GM12878 (cell line): Measurements from ENCODE around the gene ROBO1.

Experiments used
- MYB ChIP-seq: fragments of 150-350 bp; IDR thresholded peaks from 2 replicates; pipeline ENCODE4 v1.6.1; 2014; ENCODE audit warnings: mild to moderate bottlenecking, low read depth, low read length, borderline replicate concordance
- NFYB ChIP-seq: IDR thresholded peaks from 2 replicates; pipeline ENCODE4 v1.6.1; 2011; ENCODE audit warnings: low read depth, mild to moderate bottlenecking, low read length, improper control_type of control experiment, moderate library complexity; ENCODE audit not compliant: insufficient read depth
- TF ChIP-seq, protein P1 (sequence below): IDR thresholded peaks from 2 replicates; pipeline ENCODE4 v1.6.1; 2012; ENCODE audit warnings: mild to moderate bottlenecking, low read depth, low read length

GRCh38 chr3:79767194-79767904 lies 449 bp downstream of the ROBO1 start:
- TF ChIP-seq MYB: no peak
- TF ChIP-seq, protein P1, sequence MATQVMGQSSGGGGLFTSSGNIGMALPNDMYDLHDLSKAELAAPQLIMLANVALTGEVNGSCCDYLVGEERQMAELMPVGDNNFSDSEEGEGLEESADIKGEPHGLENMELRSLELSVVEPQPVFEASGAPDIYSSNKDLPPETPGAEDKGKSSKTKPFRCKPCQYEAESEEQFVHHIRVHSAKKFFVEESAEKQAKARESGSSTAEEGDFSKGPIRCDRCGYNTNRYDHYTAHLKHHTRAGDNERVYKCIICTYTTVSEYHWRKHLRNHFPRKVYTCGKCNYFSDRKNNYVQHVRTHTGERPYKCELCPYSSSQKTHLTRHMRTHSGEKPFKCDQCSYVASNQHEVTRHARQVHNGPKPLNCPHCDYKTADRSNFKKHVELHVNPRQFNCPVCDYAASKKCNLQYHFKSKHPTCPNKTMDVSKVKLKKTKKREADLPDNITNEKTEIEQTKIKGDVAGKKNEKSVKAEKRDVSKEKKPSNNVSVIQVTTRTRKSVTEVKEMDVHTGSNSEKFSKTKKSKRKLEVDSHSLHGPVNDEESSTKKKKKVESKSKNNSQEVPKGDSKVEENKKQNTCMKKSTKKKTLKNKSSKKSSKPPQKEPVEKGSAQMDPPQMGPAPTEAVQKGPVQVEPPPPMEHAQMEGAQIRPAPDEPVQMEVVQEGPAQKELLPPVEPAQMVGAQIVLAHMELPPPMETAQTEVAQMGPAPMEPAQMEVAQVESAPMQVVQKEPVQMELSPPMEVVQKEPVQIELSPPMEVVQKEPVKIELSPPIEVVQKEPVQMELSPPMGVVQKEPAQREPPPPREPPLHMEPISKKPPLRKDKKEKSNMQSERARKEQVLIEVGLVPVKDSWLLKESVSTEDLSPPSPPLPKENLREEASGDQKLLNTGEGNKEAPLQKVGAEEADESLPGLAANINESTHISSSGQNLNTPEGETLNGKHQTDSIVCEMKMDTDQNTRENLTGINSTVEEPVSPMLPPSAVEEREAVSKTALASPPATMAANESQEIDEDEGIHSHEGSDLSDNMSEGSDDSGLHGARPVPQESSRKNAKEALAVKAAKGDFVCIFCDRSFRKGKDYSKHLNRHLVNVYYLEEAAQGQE: no peak
- TF ChIP-seq NFYB: no peak
